Naive thymus-derived CD8-positive, alpha-beta T cell (primary cell): ENCODE data around the gene KCNN3. TPM values are rescaled to one million over a fixed set of nuclear protein-coding genes. Genes with fewer than 3 reads are reported as not detected.
A peak's percentile ranks its signal among the peaks of the same experiment; 100 is the strongest.

Experiments used
- ATAC-seq, 2 donors: fragments of 150-1000 bp; cut with Tn5 transposase in 1 of 2; sonication (Bioruptor Pico), chemical (Tn5 transposase) in 1 of 2; 1 replicate in 1 of 2; 2 replicates in 1 of 2; pipeline ENCODE4 v1.10.0; 2021; ENCODE audit warnings: mild to moderate bottlenecking in 2 of 2, moderate library complexity in 2 of 2
- POLR2A ChIA-PET: fragments of 350-600 bp; sonication (Branson Sonifier 250); formaldehyde crosslinking; loops from one replicate; lab custom pipeline; 2021; ENCODE audit warnings: antibody characterized with exemption; lab: Charles Lee
- DNase-seq, 10 donors: peaks; one replicate each; pipeline versions ENCODE4 v3.0.0 to v3.0.0-alpha.2; 2020 to 2022
- H3K27ac Mint-ChIP-seq, 10 donors: one replicate each; pipeline ENCODE4 v1.8.0; 2020 to 2022; ENCODE audit warnings: mild to moderate bottlenecking in 10 of 10, mixed read lengths in 10 of 10, moderate library complexity in 4 of 10, inconsistent platforms in 1 of 10
- H3K27me3 Mint-ChIP-seq, 5 donors: one replicate each; pipeline ENCODE4 v1.8.0; 2021 to 2022; ENCODE audit warnings: mixed read lengths in 5 of 5
- H3K36me3 Mint-ChIP-seq, 3 donors: one replicate each; pipeline ENCODE4 v1.8.0; 2020 to 2022; ENCODE audit warnings: mixed read lengths in 3 of 3, mild to moderate bottlenecking in 2 of 3, inconsistent platforms in 1 of 3
- H3K4me1 Mint-ChIP-seq, 4 donors: one replicate each; pipeline ENCODE4 v1.8.0; 2021 to 2022; ENCODE audit warnings: mixed read lengths in 4 of 4
- H3K4me3 Mint-ChIP-seq, 10 donors: one replicate each; pipeline ENCODE4 v1.8.0; 2020 to 2022; ENCODE audit warnings: mild to moderate bottlenecking in 10 of 10, mixed read lengths in 10 of 10, moderate library complexity in 6 of 10, inconsistent platforms in 1 of 10
- H3K9me3 Mint-ChIP-seq, 9 donors: one replicate each; pipeline ENCODE4 v1.8.0; 2020 to 2022; ENCODE audit warnings: mixed read lengths in 9 of 9, mild to moderate bottlenecking in 3 of 9, inconsistent platforms in 1 of 9, moderate library complexity in 1 of 9
- polyA plus RNA-seq, 3 donors: library from polyadenylated mRNA; unstranded; fragments of 300-500 nt; fragmentation: Illumina TruSeq; gene quantifications; one replicate each; pipeline ENCODE4 v1.2.3, GENCODE V29; 2021
- total RNA-seq, 8 experiments: library from RNA in 2 of 8; stranded (reverse) in 2 of 8; gene quantifications; one replicate each; pipeline ENCODE4 v1.2.3 and lab custom pipeline; 2021 to 2026

KCNN3 gene
- total and polyA plus RNA-seq, 5 experiments from 2014 or later = 0.08 TPM; not detected in 4

- ATAC-seq (no peak), DNase-seq (no peak)
- H3K4me1 Mint-ChIP-seq = no peaks in the 10 kb centered on the region
- POLR2A ChIA-PET = no interaction called here
- H3K36me3 Mint-ChIP-seq = no peaks in the 10 kb centered on the region
- no peaks in the 10 kb centered on the region for H3K9me3 Mint-ChIP-seq
- H3K27ac Mint-ChIP-seq = no peak overlapping the region
- H3K4me3 Mint-ChIP-seq = no peak overlapping the region
- peaks cover 0 to 5% (median 2%) of the 10 kb centered on the region in 5 donors for H3K27me3 Mint-ChIP-seq
Observed at GRCh38 chr1:154729577-154729976, 140.5 kb downstream of the KCNN3 start.

- H3K36me3 Mint-ChIP-seq = no peaks in the 10 kb centered on the region
- POLR2A ChIA-PET = no interaction called here
- no peak overlapping the region for H3K27ac Mint-ChIP-seq
- DNase-seq (no peak), ATAC-seq (no peak)
- no peaks in the 10 kb centered on the region for H3K4me1 Mint-ChIP-seq
- no peaks in the 10 kb centered on the region for H3K9me3 Mint-ChIP-seq
- peaks cover 0 to 5% (median 2%) of the 10 kb centered on the region in 5 donors for H3K27me3 Mint-ChIP-seq
- no peak overlapping the region for H3K4me3 Mint-ChIP-seq
Observed at GRCh38 chr1:154729031-154729442, 141.0 kb downstream of the KCNN3 start.

- Mint-ChIP-seq H3K27ac (no peak overlapping the region), H3K4me1 (no peaks in the 10 kb centered on the region), H3K27me3 (peaks cover 0 to 5% (median 2%) of the 10 kb centered on the region in 5 donors), H3K9me3 (no peaks in the 10 kb centered on the region), H3K4me3 (no peak overlapping the region), H3K36me3 (no peaks in the 10 kb centered on the region)
- ATAC-seq (no peak), DNase-seq (no peak)
- POLR2A ChIA-PET = interaction anchor here (0.6 kb wide), 1 partner anchor 64 kb away, joined by 9 read pairs; no protein-coding TSS in a partner anchor
Observed at GRCh38 chr1:154726896-154727753, 143.0 kb downstream of the KCNN3 start.

GRCh38 chr1:154726443-154726842 is 143.6 kb downstream of the KCNN3 start:
- no peak for DNase-seq

GRCh38 chr1:154725865-154726264 is 144.2 kb downstream of the KCNN3 start:
- Mint-ChIP-seq H3K27ac (no peak overlapping the region), H3K9me3 (no peaks in the 10 kb centered on the region), H3K36me3 (no peaks in the 10 kb centered on the region), H3K27me3 (peaks cover 0 to 5% (median 2%) of the 10 kb centered on the region in 5 donors), H3K4me3 (no peak overlapping the region), H3K4me1 (peaks cover 0 to 2% (median under 1%) of the 10 kb centered on the region in 4 donors)
- DNase-seq (no peak), ATAC-seq (no peak)
- POLR2A ChIA-PET = no interaction called here

More at GRCh38 chr1:154726443-154726842, 143.6 kb downstream of the KCNN3 start:
- no peaks in the 10 kb centered on the region for H3K9me3 Mint-ChIP-seq
- no peak overlapping the region for H3K4me3 Mint-ChIP-seq
- H3K27ac Mint-ChIP-seq = no peak overlapping the region
- H3K36me3 Mint-ChIP-seq = no peaks in the 10 kb centered on the region
- H3K4me1 Mint-ChIP-seq = peaks cover 0 to 1% (median 0%) of the 10 kb centered on the region in 4 donors
- no peak for ATAC-seq
- POLR2A ChIA-PET = interaction anchor here (0.6 kb wide), 1 partner anchor 65 kb away, joined by 9 read pairs; no protein-coding TSS in a partner anchor
- peaks cover 0 to 5% (median 2%) of the 10 kb centered on the region in 5 donors for H3K27me3 Mint-ChIP-seq

GRCh38 chr1:154720328-154721297 is 149.5 kb downstream of the KCNN3 start:
- peak overlapping the region in 2 of 10 donors; percentile 27 to 32 for H3K27ac Mint-ChIP-seq
- no peaks in the 10 kb centered on the region for H3K9me3 Mint-ChIP-seq
- ATAC-seq = no peak
- DNase-seq = no peak
- H3K4me3 Mint-ChIP-seq = no peak overlapping the region
- peaks cover 6 to 25% (median 15%) of the 10 kb centered on the region in 4 donors for H3K4me1 Mint-ChIP-seq
- no peaks in the 10 kb centered on the region for H3K27me3 Mint-ChIP-seq
- H3K36me3 Mint-ChIP-seq = no peaks in the 10 kb centered on the region
- POLR2A ChIA-PET = interaction anchor here (0.7 kb wide), 1 partner anchor 207 kb away, joined by 3 read pairs; no protein-coding TSS in a partner anchor

GRCh38 chr1:154719586-154720327 is 150.3 kb downstream of the KCNN3 start:
- ATAC-seq = peak in 1 of 2 donors; percentile 47
- H3K36me3 Mint-ChIP-seq = no peaks in the 10 kb centered on the region
- POLR2A ChIA-PET = no interaction called here
- H3K27ac Mint-ChIP-seq = no peak overlapping the region
- H3K9me3 Mint-ChIP-seq = no peaks in the 10 kb centered on the region
- H3K27me3 Mint-ChIP-seq = no peaks in the 10 kb centered on the region
- H3K4me3 Mint-ChIP-seq = peak overlapping the region in 2 of 10 donors; percentile 9 to 34
- DNase-seq = no peak
- peaks cover 6 to 33% (median 17%) of the 10 kb centered on the region in 4 donors for H3K4me1 Mint-ChIP-seq

- Mint-ChIP-seq H3K27ac (peak overlapping the region in 1 of 10 donors; percentile 5), H3K4me3 (no peak overlapping the region)
- POLR2A ChIA-PET = no interaction called here
Observed at GRCh38 chr1:154718566-154718965, 151.5 kb downstream of the KCNN3 start.

GRCh38 chr1:154717528-154717924 is 152.6 kb downstream of the KCNN3 start:
- Mint-ChIP-seq H3K4me1 (peaks cover 6 to 34% (median 18%) of the 10 kb centered on the region in 4 donors), H3K27me3 (no peaks in the 10 kb centered on the region), H3K9me3 (no peaks in the 10 kb centered on the region), H3K4me3 (no peak overlapping the region), H3K36me3 (no peaks in the 10 kb centered on the region), H3K27ac (no peak overlapping the region)
- ATAC-seq (no peak), DNase-seq (no peak)
- POLR2A ChIA-PET = interaction anchor here (0.7 kb wide), 1 partner anchor 980 kb away, joined by 3 read pairs; no protein-coding TSS in a partner anchor

More at GRCh38 chr1:154718566-154718965, 151.5 kb downstream of the KCNN3 start:
- ATAC-seq (no peak), DNase-seq (no peak)
- no peaks in the 10 kb centered on the region for H3K36me3 Mint-ChIP-seq
- H3K27me3 Mint-ChIP-seq = no peaks in the 10 kb centered on the region
- no peaks in the 10 kb centered on the region for H3K9me3 Mint-ChIP-seq
- peaks cover 6 to 34% (median 18%) of the 10 kb centered on the region in 4 donors for H3K4me1 Mint-ChIP-seq

- no peaks in the 10 kb centered on the region for H3K27me3 Mint-ChIP-seq
- POLR2A ChIA-PET = interaction anchor here (0.7 kb wide), 1 partner anchor 981 kb away, joined by 3 read pairs; no protein-coding TSS in a partner anchor
- no peaks in the 10 kb centered on the region for H3K36me3 Mint-ChIP-seq
- H3K27ac Mint-ChIP-seq = peak overlapping the region in 3 of 10 donors; percentile 25 to 58 (median 57)
- no peak for DNase-seq
- H3K4me3 Mint-ChIP-seq = no peak overlapping the region
- H3K9me3 Mint-ChIP-seq = no peaks in the 10 kb centered on the region
- H3K4me1 Mint-ChIP-seq = peaks cover 6 to 33% (median 18%) of the 10 kb centered on the region in 4 donors
- ATAC-seq = no peak
Observed at GRCh38 chr1:154716614-154717527, 153.2 kb downstream of the KCNN3 start.

- H3K36me3 Mint-ChIP-seq = no peaks in the 10 kb centered on the region
- peaks cover 8 to 33% (median 18%) of the 10 kb centered on the region in 4 donors for H3K4me1 Mint-ChIP-seq
- POLR2A ChIA-PET = no interaction called here
- H3K27ac Mint-ChIP-seq = peak overlapping the region in 5 of 10 donors; percentile 16 to 80 (median 38)
- H3K9me3 Mint-ChIP-seq = no peaks in the 10 kb centered on the region
- H3K4me3 Mint-ChIP-seq = no peak overlapping the region
- ATAC-seq (peak in 1 of 2 donors; percentile 56), DNase-seq (peak in 1 of 10 donors; percentile 6)
- no peaks in the 10 kb centered on the region for H3K27me3 Mint-ChIP-seq
Observed at GRCh38 chr1:154716011-154716410, 154.1 kb downstream of the KCNN3 start.
